ENCODE results near the gene LFNG.

- TF ChIP-seq POLR2A (IDR thresholded peaks at IDR 0.05) (no peak), CTCF (IDR thresholded peaks at IDR 0.05) (no peak)
Observed at GRCh38 chr7:2524808-2525657, 5.5 kb downstream of the LFNG start.
